ENCODE results near the gene STAC.

DNA sequence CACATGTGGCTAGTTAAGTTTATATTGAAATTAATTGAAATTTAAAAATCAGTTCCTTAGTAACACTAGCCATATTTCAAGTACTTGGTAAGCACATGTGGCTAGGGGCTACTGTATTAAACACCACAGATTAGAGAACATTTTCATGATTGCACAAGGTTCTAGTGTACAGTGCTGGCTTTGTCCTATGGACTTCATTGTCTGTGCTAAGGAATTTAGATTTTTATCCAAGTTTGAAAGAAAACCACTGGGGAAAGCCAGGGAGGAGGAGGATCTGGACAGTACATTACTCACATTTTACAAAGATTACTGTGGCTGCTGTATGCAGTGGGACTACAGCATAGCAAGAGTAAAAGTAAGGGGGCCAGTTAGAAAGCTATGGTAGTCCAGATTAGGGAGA is 13.9 kb downstream of the STAC start:
- no peak for TF ChIP-seq MTA3 (IDR thresholded peaks at IDR 0.05; ENCODE audit: borderline replicate concordance, low read length)
- no peak for TF ChIP-seq KDM1A (IDR thresholded peaks at IDR 0.05; ENCODE audit: borderline replicate concordance)
- TF ChIP-seq POLR2A (IDR thresholded peaks at IDR 0.05; ENCODE audit: low read depth, low read length): no peak
- TF ChIP-seq, protein P1, sequence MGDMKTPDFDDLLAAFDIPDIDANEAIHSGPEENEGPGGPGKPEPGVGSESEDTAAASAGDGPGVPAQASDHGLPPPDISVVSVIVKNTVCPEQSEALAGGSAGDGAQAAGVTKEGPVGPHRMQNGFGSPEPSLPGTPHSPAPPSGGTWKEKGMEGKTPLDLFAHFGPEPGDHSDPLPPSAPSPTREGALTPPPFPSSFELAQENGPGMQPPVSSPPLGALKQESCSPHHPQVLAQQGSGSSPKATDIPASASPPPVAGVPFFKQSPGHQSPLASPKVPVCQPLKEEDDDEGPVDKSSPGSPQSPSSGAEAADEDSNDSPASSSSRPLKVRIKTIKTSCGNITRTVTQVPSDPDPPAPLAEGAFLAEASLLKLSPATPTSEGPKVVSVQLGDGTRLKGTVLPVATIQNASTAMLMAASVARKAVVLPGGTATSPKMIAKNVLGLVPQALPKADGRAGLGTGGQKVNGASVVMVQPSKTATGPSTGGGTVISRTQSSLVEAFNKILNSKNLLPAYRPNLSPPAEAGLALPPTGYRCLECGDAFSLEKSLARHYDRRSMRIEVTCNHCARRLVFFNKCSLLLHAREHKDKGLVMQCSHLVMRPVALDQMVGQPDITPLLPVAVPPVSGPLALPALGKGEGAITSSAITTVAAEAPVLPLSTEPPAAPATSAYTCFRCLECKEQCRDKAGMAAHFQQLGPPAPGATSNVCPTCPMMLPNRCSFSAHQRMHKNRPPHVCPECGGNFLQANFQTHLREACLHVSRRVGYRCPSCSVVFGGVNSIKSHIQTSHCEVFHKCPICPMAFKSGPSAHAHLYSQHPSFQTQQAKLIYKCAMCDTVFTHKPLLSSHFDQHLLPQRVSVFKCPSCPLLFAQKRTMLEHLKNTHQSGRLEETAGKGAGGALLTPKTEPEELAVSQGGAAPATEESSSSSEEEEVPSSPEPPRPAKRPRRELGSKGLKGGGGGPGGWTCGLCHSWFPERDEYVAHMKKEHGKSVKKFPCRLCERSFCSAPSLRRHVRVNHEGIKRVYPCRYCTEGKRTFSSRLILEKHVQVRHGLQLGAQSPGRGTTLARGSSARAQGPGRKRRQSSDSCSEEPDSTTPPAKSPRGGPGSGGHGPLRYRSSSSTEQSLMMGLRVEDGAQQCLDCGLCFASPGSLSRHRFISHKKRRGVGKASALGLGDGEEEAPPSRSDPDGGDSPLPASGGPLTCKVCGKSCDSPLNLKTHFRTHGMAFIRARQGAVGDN (IDR thresholded peaks at IDR 0.05): no peak
